HG03439 (cell line): ENCODE data around the gene TTC28.
"Not testable (repeated sequence)": the region's sequence is repeated elsewhere in the genome, so short reads cannot be mapped to it uniquely, and the experiment has no call there.

Experiments used
- ATAC-seq: cut with Tn5 transposase; IDR thresholded peaks from one replicate; pipeline ENCODE4 v1.9.1; 2021; ENCODE audit warnings: mild to moderate bottlenecking, moderate library complexity; ENCODE audit not compliant: unreplicated experiment

The TTC28 gene

GRCh38 chr22:28375761-28376534 lies 303.7 kb downstream of the TTC28 start:
- no peak for ATAC-seq

GRCh38 chr22:28373831-28374230 lies 305.8 kb downstream of the TTC28 start:
- ATAC-seq: no peak

- ATAC-seq: no peak
These were observed 309.8 kb downstream of the TTC28 start for GRCh38 chr22:28369854-28370253.

DNA sequence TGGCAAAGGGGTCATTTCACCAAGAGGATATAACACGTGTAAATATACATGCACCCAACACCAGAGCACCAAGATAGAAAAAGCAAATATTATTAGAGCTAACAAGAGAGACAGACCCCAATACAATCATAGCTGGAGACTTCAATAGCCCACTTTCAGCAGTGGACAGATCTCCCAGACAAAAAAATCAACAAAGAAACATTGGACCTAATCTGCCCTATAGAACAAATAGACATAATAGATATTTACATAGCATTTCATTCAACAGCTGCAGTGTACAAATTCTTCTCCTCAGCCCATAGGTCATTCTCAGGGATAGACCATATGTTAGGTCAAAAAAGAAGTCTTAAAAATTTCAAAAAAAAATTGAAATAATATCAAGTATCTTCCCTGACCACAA lies 312.8 kb downstream of the TTC28 start:
- no peak for ATAC-seq

GRCh38 chr22:28365371-28365770 lies 314.3 kb downstream of the TTC28 start:
- ATAC-seq: no peak

GRCh38 chr22:28364105-28364504 lies 315.5 kb downstream of the TTC28 start:
- ATAC-seq: not testable (repeated sequence)

DNA sequence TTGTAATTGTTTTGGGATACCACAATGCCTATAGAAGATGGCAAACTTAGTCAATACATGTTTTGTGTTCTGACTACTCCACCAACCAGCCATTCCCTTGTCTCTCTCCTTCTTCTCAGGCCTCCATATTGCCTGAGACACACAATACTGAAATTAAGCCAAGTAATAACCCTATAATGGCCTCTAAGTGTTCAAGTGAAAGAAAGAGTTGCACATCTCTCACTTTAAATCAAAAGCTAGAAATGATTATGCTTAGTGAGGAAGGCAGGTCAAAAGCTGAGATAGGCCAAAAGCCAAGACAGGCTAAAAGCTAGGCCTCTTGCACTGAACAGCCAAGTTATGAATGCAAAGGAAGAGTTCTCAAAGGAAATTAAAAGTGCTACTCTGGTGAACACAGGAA lies 318.7 kb downstream of the TTC28 start:
- ATAC-seq: no peak

DNA sequence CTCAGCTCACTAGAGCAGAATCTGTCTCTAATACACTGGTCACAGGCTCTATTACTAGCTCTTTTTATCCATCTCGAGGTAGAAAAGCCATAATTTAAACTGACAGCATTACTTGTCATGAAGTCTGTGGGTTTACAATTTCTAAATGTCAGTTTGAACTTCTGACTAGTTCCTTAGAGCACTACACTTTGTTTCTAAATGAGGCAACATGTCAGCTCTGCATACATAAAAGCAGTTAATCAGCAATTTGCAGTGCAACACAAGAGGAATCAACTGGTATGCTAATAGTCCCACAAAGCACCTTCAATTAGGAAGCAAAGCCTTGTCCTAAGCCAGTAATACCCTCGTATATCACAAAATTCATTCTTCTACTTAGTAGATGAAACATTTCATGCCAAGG lies 321.3 kb downstream of the TTC28 start:
- no peak for ATAC-seq

GRCh38 chr22:28357193-28357592 lies 322.4 kb downstream of the TTC28 start:
- no peak for ATAC-seq

GRCh38 chr22:28351476-28351875 lies 328.2 kb downstream of the TTC28 start:
- ATAC-seq: no peak

- no peak for ATAC-seq
These were observed 330.7 kb downstream of the TTC28 start for GRCh38 chr22:28348613-28349609.

- ATAC-seq: no peak
These were observed 333.3 kb downstream of the TTC28 start for GRCh38 chr22:28346308-28346707.

- no peak for ATAC-seq
These were observed 334.5 kb downstream of the TTC28 start for GRCh38 chr22:28344918-28345703.

DNA sequence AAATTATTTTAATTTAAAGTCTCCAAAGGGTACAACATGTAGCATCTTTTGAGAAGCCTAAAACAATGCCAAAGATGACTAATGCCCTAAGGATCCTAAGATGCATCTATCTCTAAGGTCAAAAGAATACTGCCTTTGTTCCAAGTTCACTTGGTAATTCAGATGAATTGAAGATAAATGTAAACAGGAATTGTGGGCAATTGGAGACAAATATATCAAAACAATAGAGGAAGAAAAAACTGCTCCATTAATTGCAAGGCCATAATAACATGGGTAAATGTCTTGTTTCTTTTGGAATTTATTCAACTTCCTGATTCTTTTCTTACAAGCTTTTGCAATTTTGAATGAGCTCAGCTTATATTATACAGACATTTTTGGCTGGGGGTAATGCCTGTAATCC lies 338.6 kb downstream of the TTC28 start:
- ATAC-seq: no peak

DNA sequence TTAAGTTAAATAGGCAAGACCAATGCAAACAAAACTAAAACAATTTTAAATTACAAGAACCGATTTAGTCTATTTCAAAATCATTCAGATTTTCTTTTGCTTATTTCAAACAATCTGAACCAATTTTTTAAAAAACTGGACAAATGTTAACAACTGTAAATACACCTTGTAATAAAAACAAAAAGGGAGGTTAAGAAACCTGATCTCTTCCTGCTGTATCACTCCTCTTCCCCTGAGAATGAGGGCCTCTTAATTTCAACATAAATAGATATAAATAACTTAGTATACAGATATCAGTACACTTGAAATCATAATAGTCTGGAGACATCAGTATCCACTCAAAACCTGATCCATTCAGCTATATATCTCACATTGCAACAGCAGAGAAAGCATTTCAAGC lies 346.6 kb downstream of the TTC28 start:
- no peak for ATAC-seq

DNA sequence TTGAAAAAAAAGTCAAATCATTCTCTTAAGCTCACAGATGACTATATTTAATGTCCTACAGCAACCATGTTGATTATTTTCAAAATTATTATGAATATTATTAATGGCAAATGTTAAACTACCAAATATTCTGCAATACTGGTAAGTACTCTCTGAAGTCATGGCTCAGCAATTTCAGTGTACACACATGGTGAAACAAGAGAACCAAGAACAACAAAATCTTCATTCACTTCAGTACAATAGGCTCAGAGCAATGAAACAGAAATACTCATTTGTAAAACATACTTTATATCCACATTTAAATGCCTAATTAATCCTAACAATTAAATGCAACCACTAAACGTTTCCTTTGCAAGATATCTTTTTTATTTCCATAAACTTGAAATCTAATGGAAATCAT lies 347.2 kb downstream of the TTC28 start:
- no peak for ATAC-seq

DNA sequence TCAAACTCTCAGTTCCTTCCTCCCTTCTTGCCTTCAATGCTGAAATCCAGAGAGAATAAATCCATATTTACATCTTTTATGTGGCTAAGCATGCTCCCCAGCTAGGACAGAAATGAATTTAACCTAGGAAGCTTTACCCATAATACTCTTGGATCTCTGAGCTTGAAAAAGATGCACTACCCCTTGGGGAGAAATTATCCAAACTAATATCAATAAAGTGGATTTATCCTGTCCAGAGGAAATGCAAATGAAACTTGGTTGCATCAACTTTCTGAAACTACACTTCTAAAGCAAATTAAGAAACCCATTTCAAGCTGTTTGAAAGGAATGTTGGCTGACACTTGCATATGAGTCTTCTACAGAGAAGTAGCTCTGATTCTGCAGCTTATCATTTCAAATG lies 347.9 kb downstream of the TTC28 start:
- ATAC-seq: no peak

DNA sequence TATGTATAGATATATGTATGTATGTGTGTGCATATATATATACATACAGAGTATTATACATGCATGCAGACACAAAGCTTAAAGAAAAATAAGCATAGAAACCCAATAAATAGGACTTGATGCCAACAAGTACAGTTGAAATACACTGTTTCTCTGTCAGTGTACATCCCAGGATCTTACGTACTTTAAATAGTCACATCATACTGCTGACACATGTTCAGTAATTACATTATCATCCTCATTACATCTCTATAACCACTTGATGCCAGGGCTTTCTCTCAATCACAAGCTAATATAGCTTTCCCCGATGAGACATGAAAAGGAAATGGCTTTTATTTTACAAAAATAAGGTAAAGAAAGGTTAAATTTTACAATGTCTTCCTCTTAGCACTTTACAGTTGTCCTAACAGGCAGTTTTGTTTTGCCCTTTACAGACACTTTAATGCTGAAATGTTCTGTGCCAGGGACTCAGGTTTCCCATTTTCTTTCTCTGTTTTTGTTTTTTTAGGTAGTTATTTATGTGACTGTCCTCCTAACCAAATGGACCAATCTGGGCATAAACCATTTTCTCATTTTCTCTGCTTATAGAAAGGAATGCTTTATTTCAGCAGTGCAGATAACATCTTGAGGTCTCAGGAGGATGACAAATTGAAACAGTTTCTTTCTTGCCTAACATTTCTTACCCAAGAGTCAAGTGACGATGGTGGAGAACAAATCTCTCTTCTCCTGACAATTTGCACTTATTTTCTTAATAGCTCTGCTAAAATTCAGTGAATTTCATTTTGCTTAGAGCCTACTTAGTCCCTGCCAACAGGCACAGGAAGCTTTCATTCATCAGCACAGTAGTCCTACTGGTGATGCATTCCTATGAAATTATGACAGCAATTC lies 350.2 kb downstream of the TTC28 start:
- no peak for ATAC-seq

DNA sequence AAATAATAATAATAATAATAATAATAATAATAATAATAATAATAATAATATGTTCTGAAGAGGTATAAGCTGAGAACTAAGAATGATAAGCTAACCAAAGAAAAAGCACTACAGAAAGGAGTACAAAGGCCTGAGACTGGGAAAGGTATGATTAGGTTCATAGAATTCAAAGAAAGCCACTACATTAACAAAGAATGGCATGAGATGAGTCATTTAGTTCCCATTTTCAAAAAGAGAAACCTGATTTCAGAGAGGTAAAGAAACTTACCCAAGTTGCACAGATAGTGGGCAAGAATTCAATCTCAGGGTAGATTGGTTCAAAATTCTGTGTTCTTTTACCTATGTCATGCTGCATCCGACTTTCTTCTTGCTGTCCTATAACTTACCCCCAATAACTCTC lies 350.9 kb downstream of the TTC28 start:
- ATAC-seq: no peak

DNA sequence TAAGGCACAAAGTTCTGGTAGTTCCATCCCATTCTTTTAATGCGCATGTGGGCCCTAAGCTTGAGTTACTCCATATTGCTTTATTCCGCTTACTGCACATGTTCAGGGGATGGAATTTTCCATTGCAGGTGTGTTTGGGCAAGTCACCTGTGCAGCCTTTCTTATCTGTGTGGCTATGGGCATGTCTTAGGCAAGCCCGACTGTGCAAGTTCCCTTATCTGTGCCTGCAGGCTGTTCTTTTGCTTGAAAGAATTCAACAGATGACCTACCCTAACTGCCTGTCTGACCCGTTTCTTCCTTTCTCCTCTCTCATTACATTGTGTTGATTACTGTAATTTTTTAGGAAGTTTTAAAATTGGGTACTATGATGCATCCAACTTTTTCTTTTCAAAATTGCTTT lies 363.6 kb downstream of the TTC28 start:
- no peak for ATAC-seq
